ENCODE data around the gene GPC3. TPM values are rescaled to one million over a fixed set of nuclear protein-coding genes. Genes with fewer than 3 reads are reported as not detected.

The GPC3 gene
- total RNA-seq, 4 donors from 2014 or later, result 1.2 to 13.3 (median 8.0) TPM

DNA sequence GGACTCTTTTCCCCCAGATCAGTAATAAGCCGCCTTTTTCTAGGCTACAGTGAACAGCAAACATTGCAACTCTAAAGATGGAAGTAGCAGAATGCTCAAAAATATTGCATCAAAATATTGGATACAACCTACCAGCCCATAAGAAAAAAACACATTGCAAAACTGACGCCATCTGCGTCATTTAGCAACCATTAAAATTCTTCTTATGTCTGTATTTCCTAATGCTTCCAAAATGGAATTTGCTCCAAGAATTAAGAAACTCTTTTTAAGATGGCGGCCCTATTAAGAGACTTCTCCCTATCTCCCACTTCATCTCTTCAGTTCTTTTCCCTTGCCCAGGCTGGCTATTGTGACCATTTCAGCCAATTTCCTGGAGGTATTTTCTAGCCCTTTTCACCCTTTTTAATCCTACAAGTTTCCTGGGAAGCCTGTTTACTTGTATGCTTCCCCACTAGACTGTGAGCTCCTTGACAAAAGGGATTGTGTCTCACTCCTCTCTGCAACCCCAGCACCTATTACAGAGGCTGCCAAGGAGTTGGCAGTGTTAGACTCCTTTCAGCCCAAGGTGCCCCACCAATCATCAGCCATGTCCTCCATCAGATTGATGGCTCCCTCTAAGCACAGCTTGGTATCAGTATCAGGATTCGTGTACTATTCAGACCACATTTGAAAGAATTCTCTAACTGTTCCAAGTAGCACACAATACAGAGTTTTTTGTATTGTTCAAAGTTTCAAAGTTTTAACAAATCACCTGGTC is 4.4 kb downstream of the GPC3 start:
- DNase-seq (ENCODE audit: extremely low spot score), result no peak
- Histone ChIP-seq H3K4me1 (peaks cover 0 to 14% (median 13%) of the 10 kb centered on the region in 4 donors), H3K27ac (replicated peaks in 1 of 4) (no peak overlapping the region), H3K27me3 (peaks cover 0 to 17% (median 3%) of the 10 kb centered on the region in 4 donors), H3K9me3 (no peaks in the 10 kb centered on the region), H3K36me3 (no peaks in the 10 kb centered on the region), H3K4me3 (no peak overlapping the region)
- TF ChIP-seq CTCF (IDR thresholded peaks at IDR 0.05) (no peak), POLR2AphosphoS5 (IDR thresholded peaks at IDR 0.05) (no peak), POLR2A (IDR thresholded peaks at IDR 0.05; ENCODE audit: low read depth) (no peak), EP300 (IDR thresholded peaks at IDR 0.05) (no peak)
- intact Hi-C loops (cut with DNase I), result no loop called here
- 78% methylated on average over 5 of the region's 5 CpGs for WGBS

GRCh38 chrX:133980406-133980805 is 5.0 kb downstream of the GPC3 start:
- intact Hi-C loops (cut with DNase I), result no loop called here
- no peaks in the 10 kb centered on the region for H3K36me3 ChIP-seq
- peaks cover 0 to 17% (median 3%) of the 10 kb centered on the region in 4 donors for H3K27me3 ChIP-seq
- TF ChIP-seq POLR2A (IDR thresholded peaks at IDR 0.05; ENCODE audit: low read depth) (no peak), POLR2AphosphoS5 (IDR thresholded peaks at IDR 0.05) (no peak), EP300 (IDR thresholded peaks at IDR 0.05) (no peak), CTCF (IDR thresholded peaks at IDR 0.05) (no peak)
- DNase-seq (ENCODE audit: extremely low spot score), result no peak
- no peak overlapping the region for H3K4me3 ChIP-seq
- no peaks in the 10 kb centered on the region for H3K9me3 ChIP-seq
- H3K4me1 ChIP-seq, result peaks cover 0 to 13% (median 9%) of the 10 kb centered on the region in 4 donors
- WGBS, result 73% methylated on average over 2 of the region's 2 CpGs
- H3K27ac ChIP-seq (replicated peaks in 1 of 4), result no peak overlapping the region

- Histone ChIP-seq H3K4me3 (no peak overlapping the region), H3K4me1 (peaks cover 0 to 7% (median 3%) of the 10 kb centered on the region in 4 donors), H3K27me3 (peaks cover 0 to 10% (median 3%) of the 10 kb centered on the region in 4 donors), H3K36me3 (no peaks in the 10 kb centered on the region), H3K9me3 (no peaks in the 10 kb centered on the region), H3K27ac (replicated peaks in 1 of 4) (no peak overlapping the region)
- TF ChIP-seq POLR2AphosphoS5 (IDR thresholded peaks at IDR 0.05) (no peak), EP300 (IDR thresholded peaks at IDR 0.05) (no peak), POLR2A (IDR thresholded peaks at IDR 0.05; ENCODE audit: low read depth) (no peak)
- DNase-seq (ENCODE audit: extremely low spot score), result no peak
- 74% methylated on average over 3 of the region's 3 CpGs for WGBS
- intact Hi-C loops (cut with DNase I), result no loop called here
Observed at GRCh38 chrX:133979641-133980230, 5.7 kb downstream of the GPC3 start.

DNA sequence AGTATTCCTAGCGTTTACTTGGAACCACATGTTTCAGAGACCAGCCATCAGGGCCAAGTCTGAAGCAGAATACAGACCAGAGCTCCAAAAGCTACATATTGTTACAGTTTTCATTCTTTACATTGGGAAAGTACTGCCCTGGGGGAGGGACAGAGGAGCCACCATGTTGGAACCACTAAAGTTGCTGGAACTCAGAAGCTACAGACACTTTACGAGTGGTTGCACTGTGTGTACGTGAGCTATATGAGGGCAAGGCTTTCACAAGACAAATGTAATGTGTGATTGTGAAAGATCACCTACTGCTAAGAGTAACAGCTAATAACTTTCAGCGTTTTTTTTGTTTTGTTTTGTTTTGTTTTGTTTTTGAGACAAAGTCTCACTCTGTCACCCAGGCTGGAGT is 11.7 kb downstream of the GPC3 start:
- DNase-seq (ENCODE audit: extremely low spot score), result no peak
- 67% methylated on average over 4 of the region's 4 CpGs for WGBS

More for the DNA sequence above, 11.7 kb downstream of the GPC3 start:
- Histone ChIP-seq H3K4me3 (no peak overlapping the region), H3K9me3 (no peaks in the 10 kb centered on the region), H3K27ac (replicated peaks in 1 of 4) (no peak overlapping the region), H3K4me1 (no peaks in the 10 kb centered on the region), H3K27me3 (no peaks in the 10 kb centered on the region), H3K36me3 (no peaks in the 10 kb centered on the region)
- TF ChIP-seq EP300 (IDR thresholded peaks at IDR 0.05), result no peak
- TF ChIP-seq POLR2A (IDR thresholded peaks at IDR 0.05; ENCODE audit: low read depth), result no peak
- TF ChIP-seq POLR2AphosphoS5 (IDR thresholded peaks at IDR 0.05), result no peak
- TF ChIP-seq CTCF (IDR thresholded peaks at IDR 0.05), result no peak
- intact Hi-C loops (cut with DNase I), result no loop called here

Measured in esophagus muscularis mucosa (tissue), 4 donors.